Esophagus (tissue), 2 donors: ENCODE data around the gene SFRP5. TPM values are rescaled to one million over a fixed set of nuclear protein-coding genes. Genes with fewer than 3 reads are reported as not detected.

ENCODE experiments used
- H3K27ac ChIP-seq, 2 donors: one replicate each; pipeline ENCODE4 v1.5.1; 2013; ENCODE audit warnings: low read depth in 2 of 2, mild to moderate bottlenecking in 2 of 2, inconsistent platforms in 1 of 2, low read length in 1 of 2, moderate library complexity in 1 of 2
- H3K27me3 ChIP-seq, 2 donors: one replicate each; pipeline ENCODE4 v1.6.1; 2013; ENCODE audit warnings: low read length in 2 of 2, control low read depth in 1 of 2, mild to moderate bottlenecking in 1 of 2; ENCODE audit not compliant: insufficient read depth in 2 of 2, control insufficient read depth in 1 of 2
- H3K36me3 ChIP-seq, 2 donors: one replicate each; pipeline ENCODE4 v1.6.1; 2013; ENCODE audit warnings: low read length in 1 of 2; ENCODE audit not compliant: control insufficient read depth in 2 of 2, insufficient read depth in 2 of 2
- H3K4me1 ChIP-seq, 2 donors: one replicate each; pipeline ENCODE4 v1.6.1; 2013; ENCODE audit warnings: low read length in 1 of 2; ENCODE audit not compliant: control insufficient read depth in 2 of 2, insufficient read depth in 2 of 2
- H3K4me3 ChIP-seq, 2 donors: one replicate each; pipeline ENCODE4 v1.5.1; 2013; ENCODE audit warnings: low read length in 2 of 2, mild to moderate bottlenecking in 2 of 2, low read depth in 1 of 2, moderate library complexity in 1 of 2
- H3K9me3 ChIP-seq, 2 donors: one replicate each; pipeline ENCODE4 v1.6.1; 2013; ENCODE audit warnings: mild to moderate bottlenecking in 2 of 2, low read depth in 1 of 2, low read length in 1 of 2, moderate library complexity in 1 of 2; ENCODE audit not compliant: control insufficient read depth in 2 of 2, insufficient read depth in 1 of 2
- WGBS, 2 donors: extraction: QIAGEN DNeasy Blood & Tissue Kit; methylation state at CpG; one replicate each; pipeline ENCODE4 v1.1.7; 2013; 5-methylcytosine and 5-hydroxymethylcytosine counted together
- polyA plus RNA-seq, 2 donors: library from polyadenylated mRNA; stranded (reverse); fragments of 200-250 nt; gene quantifications; one replicate each; pipeline ENCODE4 v1.2.3, GENCODE V29; 2013
- donor health status: healthy with polysubstance abuse.
- donor health status: Bipolar disorder and iron deficiency.

The SFRP5 gene
- polyA plus RNA-seq, 2 donors, result 0.65 to 0.88 TPM

DNA sequence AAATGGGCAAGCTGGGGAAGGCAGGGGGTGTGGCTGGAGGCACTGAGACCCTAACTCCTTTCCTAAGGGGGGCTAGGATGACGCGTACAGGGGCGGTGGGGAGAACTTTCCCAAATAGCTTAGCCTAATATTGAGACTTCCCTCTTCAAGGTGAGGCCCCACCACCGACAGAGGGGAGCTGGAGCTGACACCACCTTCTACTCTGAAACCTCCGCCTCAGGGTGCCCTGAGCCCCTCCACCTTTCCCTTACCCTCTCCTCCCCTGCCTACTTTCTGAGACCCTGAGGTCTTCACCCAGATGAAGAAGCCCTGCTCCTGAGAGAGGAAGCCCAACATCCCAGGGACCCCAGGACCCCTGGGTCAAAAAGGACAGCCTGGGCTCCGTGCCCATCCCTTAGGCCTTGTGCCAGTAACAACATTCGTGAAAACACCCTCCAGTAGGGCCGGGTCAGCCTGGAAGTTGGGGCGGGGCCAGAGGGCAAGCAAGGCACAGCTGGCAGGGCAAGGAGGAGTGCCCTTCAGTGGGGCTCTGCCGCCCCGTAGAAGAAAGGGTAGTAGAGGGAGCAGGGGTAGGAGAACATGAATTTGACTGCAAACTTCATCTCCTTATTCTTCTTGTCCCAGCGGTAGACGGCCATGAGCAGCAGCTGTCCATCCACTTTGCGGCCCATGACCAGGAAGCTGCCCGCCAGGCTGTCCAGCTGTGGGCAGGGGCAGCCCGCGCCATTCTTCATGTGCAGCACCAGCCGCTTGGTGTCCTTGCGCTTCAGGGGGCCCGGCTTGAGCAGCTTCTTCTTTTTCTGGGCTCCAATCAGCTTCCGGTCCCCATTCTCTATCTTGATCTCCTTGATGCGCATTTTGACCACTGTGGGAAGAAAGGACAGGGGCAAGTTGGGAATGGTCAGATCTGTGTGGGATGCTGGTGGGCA is 4.5 kb downstream of the SFRP5 start:
- WGBS, 2 donors, result 84 to 86% methylated on average over 22 of the region's 22 CpGs
- Histone ChIP-seq H3K36me3 (peaks cover 0 to 2% of the 10 kb centered on the region in 2 donors), H3K27ac (no peak overlapping the region), H3K4me3 (no peak overlapping the region), H3K9me3 (no peaks in the 10 kb centered on the region), H3K27me3 (peaks cover 0 to 9% of the 10 kb centered on the region in 2 donors), H3K4me1 (peaks cover 6 to 7% of the 10 kb centered on the region in 2 donors)

GRCh38 chr10:97766106-97766810 is 5.5 kb downstream of the SFRP5 start:
- Histone ChIP-seq H3K27ac (no peak overlapping the region), H3K9me3 (no peaks in the 10 kb centered on the region), H3K36me3 (peaks cover 2 to 7% of the 10 kb centered on the region in 2 donors), H3K27me3 (peaks cover 0 to 3% of the 10 kb centered on the region in 2 donors), H3K4me3 (no peak overlapping the region), H3K4me1 (peaks cover 2 to 3% of the 10 kb centered on the region in 2 donors)
- WGBS, 2 donors, result 81 to 83% methylated on average over 13 of the region's 13 CpGs

GRCh38 chr10:97765201-97765600 is 6.6 kb downstream of the SFRP5 start:
- Histone ChIP-seq H3K4me3 (no peak overlapping the region), H3K4me1 (no peaks in the 10 kb centered on the region), H3K9me3 (no peaks in the 10 kb centered on the region), H3K36me3 (peaks cover 3 to 8% of the 10 kb centered on the region in 2 donors), H3K27me3 (no peaks in the 10 kb centered on the region), H3K27ac (no peak overlapping the region)
- 80 to 85% methylated on average over 15 of the region's 15 CpGs for WGBS, 2 donors

GRCh38 chr10:97764519-97764931 is 7.3 kb downstream of the SFRP5 start:
- Histone ChIP-seq H3K4me3 (no peak overlapping the region), H3K27ac (no peak overlapping the region)
- 69 to 70% methylated on average over 7 of the region's 7 CpGs for WGBS, 2 donors

DNA sequence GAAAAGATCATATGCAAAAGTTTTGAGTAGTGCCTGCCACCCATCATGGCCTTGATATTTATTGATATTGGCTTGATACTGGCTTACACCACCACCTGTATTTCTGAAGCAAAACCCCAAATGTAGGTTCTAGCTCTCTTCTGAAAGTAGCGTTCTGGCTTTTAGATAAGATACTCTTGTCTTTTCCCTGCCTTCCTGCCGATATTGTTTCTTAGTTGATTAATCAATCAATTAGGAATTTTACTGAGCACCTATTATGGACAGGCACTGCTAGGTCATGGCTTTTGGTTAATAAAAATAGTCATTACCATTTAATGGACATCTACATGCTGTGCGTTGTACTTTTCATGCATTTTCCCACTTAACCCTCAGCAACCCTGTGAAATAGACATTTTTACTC is 7.9 kb downstream of the SFRP5 start:
- no peak overlapping the region for H3K4me3 ChIP-seq
- H3K9me3 ChIP-seq, result no peaks in the 10 kb centered on the region
- H3K27ac ChIP-seq, result no peak overlapping the region
- no peaks in the 10 kb centered on the region for H3K4me1 ChIP-seq
- H3K27me3 ChIP-seq, result no peaks in the 10 kb centered on the region
- 91 to 96% methylated on average over 3 of the region's 3 CpGs for WGBS, 2 donors
- H3K36me3 ChIP-seq, result peaks cover 7 to 18% of the 10 kb centered on the region in 2 donors

More at GRCh38 chr10:97764519-97764931, 7.3 kb downstream of the SFRP5 start:
- peaks cover 7 to 13% of the 10 kb centered on the region in 2 donors for H3K36me3 ChIP-seq
- H3K9me3 ChIP-seq, result no peaks in the 10 kb centered on the region
- no peaks in the 10 kb centered on the region for H3K4me1 ChIP-seq
- H3K27me3 ChIP-seq, result no peaks in the 10 kb centered on the region

DNA sequence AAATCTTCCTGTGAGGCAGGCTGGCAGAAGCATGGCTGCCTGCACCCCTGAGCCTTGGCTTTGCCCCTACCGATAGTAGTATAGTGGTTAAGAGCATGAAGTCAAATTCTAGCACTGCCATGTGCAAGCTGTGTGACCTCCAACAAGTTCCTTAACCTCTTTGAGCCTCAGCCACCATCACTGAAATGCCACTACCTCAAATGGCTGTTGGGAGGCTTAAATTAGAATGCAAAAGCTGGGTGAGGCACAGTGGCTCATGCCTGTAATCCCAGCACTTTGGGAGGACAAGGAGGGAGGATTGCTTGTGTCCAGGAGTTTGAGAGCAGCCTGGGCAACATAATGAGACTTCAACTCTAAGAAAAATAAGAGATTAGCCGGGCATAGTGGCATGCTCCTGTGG is 8.4 kb downstream of the SFRP5 start:
- no peaks in the 10 kb centered on the region for H3K27me3 ChIP-seq
- 88 to 95% methylated on average over 2 of the region's 2 CpGs for WGBS, 2 donors
- no peaks in the 10 kb centered on the region for H3K9me3 ChIP-seq
- H3K36me3 ChIP-seq, result peaks cover 7 to 18% of the 10 kb centered on the region in 2 donors
- no peak overlapping the region for H3K4me3 ChIP-seq
- H3K27ac ChIP-seq, result no peak overlapping the region
- no peaks in the 10 kb centered on the region for H3K4me1 ChIP-seq

GRCh38 chr10:97762816-97763215 is 9.0 kb downstream of the SFRP5 start:
- no peaks in the 10 kb centered on the region for H3K27me3 ChIP-seq
- H3K4me1 ChIP-seq, result no peaks in the 10 kb centered on the region
- H3K27ac ChIP-seq, result no peak overlapping the region
- 76 to 84% methylated on average over 5 of the region's 5 CpGs for WGBS, 2 donors
- H3K4me3 ChIP-seq, result no peak overlapping the region
- H3K9me3 ChIP-seq, result no peaks in the 10 kb centered on the region
- H3K36me3 ChIP-seq, result peaks cover 7 to 18% of the 10 kb centered on the region in 2 donors

DNA sequence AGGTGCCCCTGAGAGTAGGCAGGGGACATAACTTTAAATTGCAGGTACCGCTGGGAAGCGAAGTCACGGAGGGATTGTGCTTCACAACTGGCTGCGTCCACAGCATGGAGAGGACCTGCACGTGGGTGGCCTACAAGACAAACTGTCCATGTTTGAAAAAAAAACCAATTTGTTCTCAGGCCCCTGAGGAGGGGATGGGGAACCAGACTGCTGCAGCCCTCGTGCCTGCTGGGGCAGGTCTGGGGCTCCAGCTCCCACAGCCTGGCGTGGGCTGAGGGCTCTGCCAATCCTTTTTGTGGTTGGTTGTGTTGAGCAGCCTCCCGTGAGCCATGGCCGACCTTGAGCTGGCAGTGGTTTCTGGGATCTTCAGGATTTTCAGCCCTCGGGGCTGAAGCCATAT is 9.7 kb downstream of the SFRP5 start:
- H3K9me3 ChIP-seq, result no peaks in the 10 kb centered on the region
- no peak overlapping the region for H3K27ac ChIP-seq
- H3K27me3 ChIP-seq, result no peaks in the 10 kb centered on the region
- H3K4me1 ChIP-seq, result no peaks in the 10 kb centered on the region
- 85 to 88% methylated on average over 10 of the region's 10 CpGs for WGBS, 2 donors
- H3K4me3 ChIP-seq, result no peak overlapping the region
- peaks cover 14 to 24% of the 10 kb centered on the region in 2 donors for H3K36me3 ChIP-seq

DNA sequence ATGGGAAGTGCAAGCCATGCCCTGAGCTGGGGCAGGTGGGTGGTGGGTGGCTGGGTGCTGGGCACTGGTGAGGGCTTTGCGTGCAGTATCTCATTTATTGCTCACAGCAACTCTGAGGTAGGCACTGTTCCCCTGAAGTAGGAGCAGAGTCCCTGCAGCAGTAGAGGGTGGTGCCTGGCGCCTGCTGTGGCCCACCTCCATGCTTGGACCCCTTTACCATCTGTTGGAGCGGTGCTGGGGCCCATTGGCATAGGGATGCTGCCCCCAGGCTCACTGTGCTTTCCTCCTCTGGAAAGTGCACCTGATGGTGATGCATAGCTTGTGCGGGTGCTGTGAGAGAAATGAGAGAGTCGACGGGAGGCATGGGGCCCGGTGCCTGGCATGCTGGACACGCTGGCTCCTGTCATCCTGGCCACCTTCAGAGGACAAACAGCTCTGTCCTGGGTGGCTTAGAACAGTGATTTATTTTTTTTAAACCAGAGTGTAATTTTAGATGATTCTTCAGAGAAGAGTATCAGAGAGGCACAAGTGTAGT is 10.4 kb downstream of the SFRP5 start:
- no peaks in the 10 kb centered on the region for H3K4me1 ChIP-seq
- H3K27ac ChIP-seq, result no peak overlapping the region
- H3K4me3 ChIP-seq, result no peak overlapping the region
- peaks cover 21 to 29% of the 10 kb centered on the region in 2 donors for H3K36me3 ChIP-seq
- WGBS, 2 donors, result 94 to 95% methylated on average over 8 of the region's 8 CpGs
- H3K27me3 ChIP-seq, result no peaks in the 10 kb centered on the region
- no peaks in the 10 kb centered on the region for H3K9me3 ChIP-seq
